HUES48 (cell line): Measurements from ENCODE around the gene MYBPH.
A peak's percentile ranks its signal among the peaks of the same experiment; 100 is the strongest.

Source experiments
- H3K27ac ChIP-seq: one replicate; pipeline ENCODE4 v1.7.0; 2013; ENCODE audit warnings: low read depth, low read length, inconsistent platforms
- H3K27me3 ChIP-seq: 2 replicates; pipeline ENCODE4 v1.6.1; 2013; ENCODE audit warnings: mild to moderate bottlenecking, low read length; ENCODE audit not compliant: control insufficient read depth, insufficient read depth
- H3K36me3 ChIP-seq: 2 replicates; pipeline ENCODE4 v1.6.1; 2013; ENCODE audit warnings: low read length; ENCODE audit not compliant: control insufficient read depth, insufficient read depth
- H3K4me1 ChIP-seq: 2 replicates; pipeline ENCODE4 v1.6.1; 2013; ENCODE audit warnings: mild to moderate bottlenecking, low read length; ENCODE audit not compliant: control insufficient read depth, insufficient read depth
- H3K4me3 ChIP-seq: 2 replicates; pipeline ENCODE4 v1.5.1; 2013; ENCODE audit warnings: mild to moderate bottlenecking, low read depth, low read length
- H3K9ac ChIP-seq: 2 replicates; pipeline ENCODE4 v1.6.1; 2013; ENCODE audit warnings: mild to moderate bottlenecking, low read depth, low read length, moderate library complexity
- H3K9me3 ChIP-seq: 2 replicates; pipeline ENCODE4 v1.6.1; 2013; ENCODE audit warnings: low read length; ENCODE audit not compliant: control insufficient read depth, insufficient read depth

MYBPH gene

DNA sequence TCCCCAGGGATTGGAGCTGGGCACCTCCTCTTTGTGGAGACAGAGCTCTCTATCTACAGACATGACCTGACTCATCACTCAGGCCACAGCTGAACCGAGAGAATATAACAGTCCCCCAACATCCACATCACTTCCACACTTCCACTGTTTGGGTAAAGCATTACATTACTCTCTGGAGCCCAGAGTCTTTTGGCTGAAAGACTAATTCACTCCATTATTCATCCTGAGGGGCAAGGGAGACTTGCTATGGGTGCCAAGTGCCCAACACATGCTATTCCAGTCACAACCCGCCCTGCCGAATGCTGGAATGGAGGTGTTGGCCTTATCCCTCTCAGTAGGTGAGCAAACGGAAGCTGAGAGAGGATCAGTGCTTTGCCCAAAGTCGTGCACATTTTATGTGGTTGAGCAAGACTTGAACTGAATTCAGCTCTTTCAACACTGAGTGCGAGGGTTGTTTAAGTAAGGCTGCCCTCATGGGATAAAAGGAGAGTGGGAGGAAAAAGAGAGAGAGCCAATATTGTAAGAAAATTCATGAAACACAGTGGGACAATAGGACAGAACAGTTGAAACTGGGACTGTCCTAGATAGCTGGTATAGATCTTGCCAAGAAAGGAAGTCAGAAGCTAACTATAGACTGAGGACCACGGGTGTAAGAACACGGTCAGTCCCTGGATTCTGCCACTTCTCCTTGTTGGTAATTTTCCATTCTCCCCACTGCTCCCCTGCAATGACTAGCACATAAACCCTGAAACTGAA, 24.4 kb upstream of the MYBPH start:
- no peaks in the 10 kb centered on the region for H3K9me3 ChIP-seq
- H3K9ac ChIP-seq = no peak overlapping the region
- H3K4me3 ChIP-seq = no peak overlapping the region
- no peak overlapping the region for H3K27ac ChIP-seq
- no peaks in the 10 kb centered on the region for H3K27me3 ChIP-seq
- no peaks in the 10 kb centered on the region for H3K36me3 ChIP-seq
- H3K4me1 ChIP-seq = no peaks in the 10 kb centered on the region

DNA sequence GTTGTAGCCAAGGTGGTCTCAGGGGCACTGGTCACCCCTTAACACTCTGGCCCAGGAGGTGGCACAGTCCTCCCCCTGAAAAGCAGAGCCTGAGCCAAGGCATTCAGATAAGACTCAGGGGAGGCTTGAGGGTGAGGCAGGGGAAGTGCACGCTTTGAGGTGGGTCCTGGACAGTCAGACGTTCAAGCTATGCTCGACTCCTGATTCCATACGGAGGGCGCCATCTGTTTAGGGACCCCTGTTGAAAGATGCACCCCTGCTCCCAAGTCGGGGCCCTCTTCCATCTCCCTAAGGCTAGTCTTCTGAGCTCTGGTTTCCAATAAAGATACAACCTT, 23.8 kb upstream of the MYBPH start:
- H3K4me1 ChIP-seq = no peaks in the 10 kb centered on the region
- no peak overlapping the region for H3K9ac ChIP-seq
- no peaks in the 10 kb centered on the region for H3K27me3 ChIP-seq
- H3K9me3 ChIP-seq = no peaks in the 10 kb centered on the region
- no peak overlapping the region for H3K4me3 ChIP-seq
- H3K27ac ChIP-seq = no peak overlapping the region
- no peaks in the 10 kb centered on the region for H3K36me3 ChIP-seq

DNA sequence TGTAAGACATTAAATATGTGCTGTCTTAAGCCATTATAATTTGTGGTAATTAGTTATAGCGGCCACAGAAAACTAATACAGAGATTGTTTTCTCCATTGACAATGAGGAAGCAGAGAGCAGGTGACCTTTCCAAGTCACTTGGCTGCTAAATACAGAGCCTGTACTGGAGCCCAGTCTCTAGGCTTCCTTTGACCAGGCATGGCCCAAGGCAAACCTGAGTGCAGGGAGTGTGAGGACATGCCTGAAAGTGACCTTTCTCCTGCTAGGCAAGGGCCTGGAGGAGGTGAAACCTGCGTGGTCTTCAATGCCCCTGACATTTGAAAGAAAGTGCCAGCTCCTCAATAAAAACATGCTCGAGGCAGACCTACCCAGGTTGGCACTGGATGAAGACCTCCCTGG, 23.4 kb upstream of the MYBPH start:
- Histone ChIP-seq H3K27ac (no peak overlapping the region), H3K9me3 (no peaks in the 10 kb centered on the region), H3K4me1 (no peaks in the 10 kb centered on the region), H3K36me3 (no peaks in the 10 kb centered on the region), H3K9ac (no peak overlapping the region), H3K27me3 (no peaks in the 10 kb centered on the region), H3K4me3 (no peak overlapping the region)

DNA sequence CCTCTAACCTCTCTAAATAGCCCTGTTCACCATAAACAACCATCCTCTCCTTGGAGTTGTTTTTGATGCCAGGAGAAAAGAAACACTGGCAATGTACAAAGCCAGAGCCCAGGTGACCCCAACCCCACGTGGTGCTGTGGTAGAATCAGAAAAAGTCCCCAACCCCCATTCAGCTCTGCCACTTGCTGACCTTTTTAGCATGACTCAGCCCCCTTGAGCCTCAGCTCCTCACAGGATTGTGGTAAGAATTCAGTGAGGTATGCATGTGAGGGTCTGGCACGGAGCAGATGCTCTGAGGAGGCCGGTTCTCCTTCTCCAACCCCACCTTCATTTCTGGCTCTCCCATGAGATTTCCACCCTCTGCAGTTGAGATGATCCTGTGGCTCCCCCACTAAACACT, 22.0 kb upstream of the MYBPH start:
- Histone ChIP-seq H3K4me3 (no peak overlapping the region), H3K9ac (no peak overlapping the region), H3K27ac (no peak overlapping the region), H3K9me3 (no peaks in the 10 kb centered on the region), H3K36me3 (no peaks in the 10 kb centered on the region), H3K27me3 (no peaks in the 10 kb centered on the region), H3K4me1 (no peaks in the 10 kb centered on the region)

DNA sequence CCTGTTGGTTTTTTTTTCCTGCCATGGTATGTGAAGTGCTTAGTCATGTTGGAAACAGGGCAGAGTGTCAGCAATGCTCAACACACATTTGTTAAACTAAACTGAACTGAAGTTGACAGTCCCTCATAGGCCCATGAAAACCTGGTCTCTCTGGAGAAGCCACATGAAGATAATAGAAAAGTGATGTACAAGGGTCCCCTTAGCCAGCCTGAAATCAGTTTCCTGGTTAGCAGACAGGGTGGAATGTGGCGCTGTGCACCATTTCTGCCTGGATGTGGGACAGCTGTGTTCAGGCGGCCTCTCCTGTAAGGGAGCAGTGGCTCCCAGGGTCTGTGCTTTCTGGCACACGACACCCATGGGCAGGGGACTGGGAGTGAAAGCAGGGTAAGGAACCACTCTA, 20.7 kb upstream of the MYBPH start:
- no peaks in the 10 kb centered on the region for H3K36me3 ChIP-seq
- no peaks in the 10 kb centered on the region for H3K9me3 ChIP-seq
- no peak overlapping the region for H3K9ac ChIP-seq
- no peaks in the 10 kb centered on the region for H3K27me3 ChIP-seq
- no peak overlapping the region for H3K4me3 ChIP-seq
- H3K27ac ChIP-seq = no peak overlapping the region
- no peaks in the 10 kb centered on the region for H3K4me1 ChIP-seq

DNA sequence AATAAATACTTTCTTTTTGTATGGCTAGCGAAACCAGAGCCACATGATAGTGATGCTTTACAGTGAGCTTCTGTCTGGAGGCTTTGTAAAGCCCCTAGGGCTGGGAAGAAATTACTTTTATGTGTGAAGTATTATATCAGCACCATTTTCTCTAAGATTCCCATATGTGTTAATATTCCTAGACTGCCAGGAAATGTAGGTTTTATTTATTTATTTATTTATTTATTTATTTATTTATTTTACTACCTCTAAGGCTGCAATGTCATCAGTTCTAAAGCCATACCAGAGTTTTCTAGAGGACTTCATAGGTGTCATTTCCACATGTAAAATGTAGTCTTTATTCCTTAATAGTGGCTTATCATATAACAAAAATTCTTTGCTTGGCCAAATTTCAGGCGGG, 15.3 kb upstream of the MYBPH start:
- no peak overlapping the region for H3K4me3 ChIP-seq
- no peaks in the 10 kb centered on the region for H3K9me3 ChIP-seq
- no peaks in the 10 kb centered on the region for H3K36me3 ChIP-seq
- 0 out of 2 replicates have a peak, but pooled peaks cover 5% of the 10 kb centered on the region for H3K27me3 ChIP-seq
- no peak overlapping the region for H3K27ac ChIP-seq
- no peak overlapping the region for H3K9ac ChIP-seq
- peaks cover 16% of the 10 kb centered on the region for H3K4me1 ChIP-seq

DNA sequence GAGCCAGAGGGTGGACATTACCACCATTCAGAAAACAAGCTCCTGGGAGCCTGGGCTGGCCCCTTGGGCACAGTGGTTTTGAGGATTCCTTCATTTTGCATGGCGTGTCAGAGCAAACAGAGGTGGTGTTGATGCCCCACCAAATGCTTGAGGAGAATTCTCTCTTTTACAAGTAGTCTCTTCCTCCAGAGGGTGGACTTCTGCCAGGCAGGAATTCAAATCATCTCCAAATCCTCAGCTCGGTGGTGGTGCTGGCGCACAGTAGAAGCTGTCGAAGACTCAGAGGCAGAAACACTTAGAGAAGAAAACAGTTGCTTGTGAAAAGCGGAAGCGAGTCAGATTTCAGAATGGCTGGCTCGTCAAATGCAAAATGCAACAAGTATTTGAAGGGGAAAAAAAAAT, 14.3 kb upstream of the MYBPH start:
- Histone ChIP-seq H3K9me3 (no peaks in the 10 kb centered on the region), H3K36me3 (no peaks in the 10 kb centered on the region), H3K9ac (no peak overlapping the region), H3K27me3 (0 out of 2 replicates have a peak, but pooled peaks cover 5% of the 10 kb centered on the region), H3K4me1 (peaks cover 23% of the 10 kb centered on the region), H3K4me3 (no peak overlapping the region), H3K27ac (no peak overlapping the region)

DNA sequence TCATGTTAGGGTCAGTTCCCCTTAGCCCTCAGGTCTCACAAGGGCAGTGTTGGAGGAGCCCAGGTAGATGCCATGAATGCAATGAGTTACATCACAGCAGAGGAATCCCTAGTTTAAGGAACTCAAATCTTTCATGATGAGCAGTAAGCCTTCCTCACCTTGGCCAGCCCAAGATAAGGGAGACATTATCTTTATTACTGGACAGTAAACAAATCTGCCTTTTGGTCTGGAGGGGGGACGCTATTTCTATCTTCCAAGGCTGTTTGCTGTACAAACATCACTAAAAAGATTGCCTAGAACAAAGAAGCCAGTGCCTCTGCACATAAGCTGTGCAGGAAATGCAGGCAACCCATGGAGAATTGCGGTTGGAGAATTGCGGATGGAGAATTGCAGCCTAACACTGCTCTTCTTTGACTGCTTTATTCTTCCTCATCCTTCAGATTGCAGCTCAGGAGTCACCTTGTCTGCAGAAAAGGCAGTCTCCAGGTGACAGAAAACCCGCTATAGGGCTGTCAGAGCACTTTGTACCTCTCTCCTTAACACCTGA, 13.1 kb upstream of the MYBPH start:
- Histone ChIP-seq H3K9me3 (no peaks in the 10 kb centered on the region), H3K4me3 (no peak overlapping the region), H3K4me1 (peaks cover 23% of the 10 kb centered on the region), H3K27ac (no peak overlapping the region), H3K9ac (no peak overlapping the region), H3K36me3 (no peaks in the 10 kb centered on the region), H3K27me3 (0 out of 2 replicates have a peak, but pooled peaks cover 5% of the 10 kb centered on the region)

DNA sequence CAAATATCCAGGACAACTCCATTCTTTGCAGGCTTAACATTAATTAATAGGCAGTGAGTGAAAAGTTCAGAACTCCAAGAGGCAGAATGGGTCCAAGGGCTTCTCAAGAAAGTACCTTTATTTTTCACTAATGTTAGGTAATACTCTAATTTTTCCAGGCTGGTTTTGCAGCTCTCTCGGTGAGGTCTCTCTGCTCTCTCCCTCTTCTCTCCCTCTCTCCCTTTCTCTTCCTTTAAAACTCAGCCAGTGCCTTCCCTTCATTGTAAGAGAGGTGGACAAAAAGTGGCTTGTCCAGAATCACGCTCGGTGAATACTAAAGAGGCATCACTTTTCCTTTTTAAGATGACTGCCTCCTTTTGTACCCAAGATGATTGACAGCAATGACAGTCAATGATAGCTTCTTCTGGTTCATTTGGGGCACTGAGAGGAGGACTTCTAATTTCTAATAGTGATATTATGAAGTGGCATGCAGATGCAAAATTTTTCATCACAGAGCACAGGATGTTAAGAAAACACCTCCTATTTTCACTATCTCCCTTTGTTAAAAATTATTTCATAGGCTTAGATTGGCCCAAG, 12.2 kb upstream of the MYBPH start:
- no peaks in the 10 kb centered on the region for H3K9me3 ChIP-seq
- H3K4me3 ChIP-seq = no peak overlapping the region
- H3K9ac ChIP-seq = no peak overlapping the region
- peaks cover 23% of the 10 kb centered on the region for H3K4me1 ChIP-seq
- no peak overlapping the region for H3K27ac ChIP-seq
- no peaks in the 10 kb centered on the region for H3K36me3 ChIP-seq
- 0 out of 2 replicates have a peak, but pooled peaks cover 5% of the 10 kb centered on the region for H3K27me3 ChIP-seq

DNA sequence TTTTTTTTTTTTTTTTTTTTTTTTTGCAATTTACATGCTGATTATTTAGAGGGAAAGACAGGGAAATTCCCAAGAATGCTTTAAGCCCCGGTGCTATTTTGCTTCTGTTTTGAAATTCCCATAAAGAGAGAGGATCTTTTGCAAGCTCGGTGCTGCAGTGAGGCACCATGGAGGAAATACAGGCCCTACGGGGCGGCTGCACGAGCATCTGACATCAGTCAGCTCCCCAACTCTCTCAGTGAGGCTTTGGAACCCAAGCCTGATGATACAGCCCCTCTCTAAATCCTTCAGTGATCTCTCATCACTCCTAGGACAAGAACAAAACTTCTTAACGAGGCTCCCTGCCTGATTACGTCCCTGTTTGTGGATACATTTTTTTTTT, 11.7 kb upstream of the MYBPH start:
- H3K4me1 ChIP-seq = peaks cover 23% of the 10 kb centered on the region
- H3K9ac ChIP-seq = no peak overlapping the region
- H3K4me3 ChIP-seq = no peak overlapping the region
- no peaks in the 10 kb centered on the region for H3K36me3 ChIP-seq
- no peak overlapping the region for H3K27ac ChIP-seq
- H3K27me3 ChIP-seq = 0 out of 2 replicates have a peak, but pooled peaks cover 5% of the 10 kb centered on the region
- no peaks in the 10 kb centered on the region for H3K9me3 ChIP-seq

DNA sequence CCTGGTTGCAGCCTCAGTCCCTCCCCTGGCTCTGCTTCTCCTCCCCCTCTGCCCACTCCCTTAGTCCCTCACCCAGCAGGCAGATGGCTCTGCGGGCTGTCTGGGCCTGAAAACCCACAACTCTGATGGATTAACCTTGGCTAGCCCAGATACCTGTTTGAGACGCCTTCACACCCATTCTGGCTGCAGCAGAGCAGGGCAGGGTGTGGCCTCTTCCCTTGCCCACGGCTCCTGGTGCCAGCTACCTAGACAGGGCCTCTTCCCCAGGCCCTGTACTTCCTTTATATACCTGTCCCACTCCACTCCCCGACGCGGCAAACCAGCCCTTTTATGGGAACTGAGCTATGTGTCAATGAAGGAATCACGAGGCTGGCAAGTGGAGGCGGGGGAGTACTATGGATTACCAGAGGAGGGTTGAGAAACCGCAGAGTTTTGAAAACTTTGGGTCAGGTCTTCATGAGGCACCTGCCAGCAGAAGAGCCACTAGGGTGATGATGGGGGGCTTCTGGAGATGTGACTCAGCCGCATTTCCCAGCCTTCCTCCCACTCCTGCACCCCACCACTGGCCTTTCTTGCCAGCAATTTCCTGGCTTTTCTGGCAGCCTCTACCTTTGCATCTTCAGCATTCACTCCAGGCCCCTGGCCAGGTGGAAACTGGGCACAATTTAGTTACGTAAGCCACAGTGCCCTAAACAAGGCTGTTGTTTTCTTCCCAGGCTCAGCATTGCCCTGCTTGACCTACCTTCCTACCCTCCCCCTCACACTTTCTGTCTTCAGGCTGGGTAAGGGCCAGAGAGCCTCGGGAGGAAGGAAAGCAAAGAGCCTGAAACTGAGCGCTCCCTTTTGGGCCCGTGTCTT, 11.0 kb upstream of the MYBPH start, which contains the start of gene CHI3L1:
TSS of gene CHI3L1 (minus strand) at position 259 of the 858 bp plus-strand sequence. CDS start at position 178, 81 bp downstream.
- no peaks in the 10 kb centered on the region for H3K36me3 ChIP-seq
- H3K27me3 ChIP-seq = 0 out of 2 replicates have a peak, but pooled peaks cover 5% of the 10 kb centered on the region
- no peak within 1 kb of the TSS for H3K9ac ChIP-seq
- peak within 1 kb of the TSS; percentile 55 for H3K27ac ChIP-seq
- H3K4me1 ChIP-seq = peaks cover 23% of the 10 kb centered on the region
- no peaks in the 10 kb centered on the region for H3K9me3 ChIP-seq
- H3K4me3 ChIP-seq = no peak within 1 kb of the TSS
